ENCODE results near the gene ITCH.
"Not testable (repeated sequence)": the region's sequence is repeated elsewhere in the genome, so short reads cannot be mapped to it uniquely, and the experiment has no call there.

The ITCH gene

DNA sequence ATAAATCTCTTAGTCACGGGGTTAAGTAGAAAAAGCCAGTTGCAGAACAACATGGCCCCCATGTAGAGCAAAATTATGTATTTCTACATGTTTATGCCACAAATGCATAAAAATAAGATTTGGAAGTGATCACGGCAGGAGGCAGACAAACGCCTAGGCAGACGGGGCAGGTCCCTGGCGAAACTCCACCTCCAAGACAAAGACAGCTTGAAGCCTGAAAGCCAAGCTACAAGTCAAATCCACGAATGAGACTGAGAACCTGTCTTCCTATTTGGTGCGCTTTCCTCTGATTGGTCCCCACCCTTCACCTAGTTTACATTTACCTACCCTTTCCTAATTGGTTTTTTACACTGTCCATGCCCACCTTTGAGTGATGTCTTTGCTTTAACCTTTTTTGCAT lies 31.2 kb upstream of the ITCH start:
- Histone ChIP-seq H3K27me3 (ENCODE audit: control insufficient read depth, insufficient read depth, low read length) (no peaks in the 10 kb centered on the region), H3K4me3 (ENCODE audit: low read length) (no peak overlapping the region), H3K9me3 (replicated peaks; ENCODE audit: low read length) (no peaks in the 10 kb centered on the region), H3K9ac (ENCODE audit: low read depth, low read length) (no peak overlapping the region), H3K36me3 (ENCODE audit: insufficient read depth, low read length) (no peaks in the 10 kb centered on the region), H3K4me1 (ENCODE audit: control insufficient read depth, insufficient read depth, low read length) (peaks cover 6% of the 10 kb centered on the region), H3K4me2 (ENCODE audit: low read length) (no peak overlapping the region)

- Histone ChIP-seq H3K27me3 (ENCODE audit: control insufficient read depth, insufficient read depth, low read length) (no peaks in the 10 kb centered on the region), H3K4me2 (ENCODE audit: low read length) (no peak overlapping the region), H3K9ac (ENCODE audit: low read depth, low read length) (no peak overlapping the region), H3K4me3 (ENCODE audit: low read length) (no peak overlapping the region), H3K4me1 (ENCODE audit: control insufficient read depth, insufficient read depth, low read length) (peaks cover 6% of the 10 kb centered on the region), H3K36me3 (ENCODE audit: insufficient read depth, low read length) (no peaks in the 10 kb centered on the region), H3K9me3 (replicated peaks; ENCODE audit: low read length) (no peaks in the 10 kb centered on the region)
Observed at GRCh38 chr20:34332262-34332920, 30.7 kb upstream of the ITCH start.

DNA sequence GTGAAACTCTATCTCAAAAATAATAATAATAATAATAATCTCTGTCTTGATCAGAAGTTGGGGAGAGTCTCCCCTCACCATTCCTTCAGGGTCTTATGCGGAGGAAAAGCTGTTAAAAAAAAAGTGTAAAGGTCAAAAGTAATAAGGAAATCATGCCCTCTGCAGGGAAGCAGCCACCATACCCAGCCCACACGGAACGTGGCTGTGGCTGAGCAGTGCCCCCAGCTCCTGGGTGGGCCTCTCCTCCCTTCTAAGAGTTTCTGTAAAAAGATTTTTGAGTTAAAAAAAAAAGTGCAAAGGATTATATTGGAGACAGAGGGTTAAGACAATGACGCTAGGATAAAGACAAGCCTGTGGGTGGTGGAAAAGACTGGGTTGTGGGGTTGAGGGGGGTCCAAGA lies 29.3 kb upstream of the ITCH start:
- Histone ChIP-seq H3K9ac (ENCODE audit: low read depth, low read length) (no peak overlapping the region), H3K27me3 (ENCODE audit: control insufficient read depth, insufficient read depth, low read length) (no peaks in the 10 kb centered on the region), H3K9me3 (replicated peaks; ENCODE audit: low read length) (no peaks in the 10 kb centered on the region), H3K4me2 (ENCODE audit: low read length) (no peak overlapping the region), H3K4me3 (ENCODE audit: low read length) (no peak overlapping the region), H3K36me3 (ENCODE audit: insufficient read depth, low read length) (no peaks in the 10 kb centered on the region), H3K4me1 (ENCODE audit: control insufficient read depth, insufficient read depth, low read length) (peaks cover 6% of the 10 kb centered on the region)

- no peak overlapping the region for H3K9ac ChIP-seq (ENCODE audit: low read depth, low read length)
- no peak overlapping the region for H3K4me3 ChIP-seq (ENCODE audit: low read length)
- H3K36me3 ChIP-seq (ENCODE audit: insufficient read depth, low read length) = no peaks in the 10 kb centered on the region
Observed at GRCh38 chr20:34334654-34335407, 28.2 kb upstream of the ITCH start.

GRCh38 chr20:34337544-34337943 lies 25.5 kb upstream of the ITCH start:
- H3K9ac ChIP-seq (ENCODE audit: low read depth, low read length) = no peak overlapping the region
- H3K9me3 ChIP-seq (replicated peaks; ENCODE audit: low read length) = no peaks in the 10 kb centered on the region
- H3K4me1 ChIP-seq (ENCODE audit: control insufficient read depth, insufficient read depth, low read length) = peaks cover 6% of the 10 kb centered on the region
- H3K27me3 ChIP-seq (ENCODE audit: control insufficient read depth, insufficient read depth, low read length) = no peaks in the 10 kb centered on the region
- H3K4me2 ChIP-seq (ENCODE audit: low read length) = no peak overlapping the region
- no peaks in the 10 kb centered on the region for H3K36me3 ChIP-seq (ENCODE audit: insufficient read depth, low read length)
- no peak overlapping the region for H3K4me3 ChIP-seq (ENCODE audit: low read length)

More at GRCh38 chr20:34334654-34335407, 28.2 kb upstream of the ITCH start:
- H3K9me3 ChIP-seq (replicated peaks; ENCODE audit: low read length) = no peaks in the 10 kb centered on the region
- peaks cover 6% of the 10 kb centered on the region for H3K4me1 ChIP-seq (ENCODE audit: control insufficient read depth, insufficient read depth, low read length)
- H3K27me3 ChIP-seq (ENCODE audit: control insufficient read depth, insufficient read depth, low read length) = no peaks in the 10 kb centered on the region
- no peak overlapping the region for H3K4me2 ChIP-seq (ENCODE audit: low read length)

- Histone ChIP-seq H3K9me3 (replicated peaks; ENCODE audit: low read length) (no peaks in the 10 kb centered on the region), H3K27me3 (ENCODE audit: control insufficient read depth, insufficient read depth, low read length) (no peaks in the 10 kb centered on the region), H3K4me3 (ENCODE audit: low read length) (no peak overlapping the region), H3K36me3 (ENCODE audit: insufficient read depth, low read length) (no peaks in the 10 kb centered on the region), H3K4me2 (ENCODE audit: low read length) (no peak overlapping the region), H3K9ac (ENCODE audit: low read depth, low read length) (no peak overlapping the region), H3K4me1 (ENCODE audit: control insufficient read depth, insufficient read depth, low read length) (peaks cover 6% of the 10 kb centered on the region)
Observed at GRCh38 chr20:34337982-34338726, 24.9 kb upstream of the ITCH start.

DNA sequence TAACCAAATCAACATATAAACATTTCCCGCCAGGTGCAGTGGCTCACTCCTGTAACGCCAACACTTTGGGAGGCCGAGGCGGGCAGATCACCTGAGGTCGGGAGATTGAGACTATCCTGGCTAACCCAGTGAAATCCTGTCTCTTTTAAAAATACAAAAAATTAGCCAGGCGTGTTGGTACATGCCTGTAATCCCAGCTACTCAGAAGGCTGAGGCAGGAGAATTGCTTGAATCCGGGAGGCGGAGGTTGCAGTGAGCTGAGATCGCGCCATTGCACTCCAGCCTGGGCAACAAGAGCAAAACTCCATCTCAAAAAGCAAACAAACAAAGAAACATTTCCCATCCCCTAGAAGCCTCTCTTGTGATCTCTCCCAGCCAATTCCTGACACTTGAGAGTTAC lies 22.3 kb upstream of the ITCH start:
- not testable (repeated sequence) for H3K4me3 ChIP-seq (ENCODE audit: low read length); H3K9me3 ChIP-seq (replicated peaks; ENCODE audit: low read length); H3K4me2 ChIP-seq (ENCODE audit: low read length)

DNA sequence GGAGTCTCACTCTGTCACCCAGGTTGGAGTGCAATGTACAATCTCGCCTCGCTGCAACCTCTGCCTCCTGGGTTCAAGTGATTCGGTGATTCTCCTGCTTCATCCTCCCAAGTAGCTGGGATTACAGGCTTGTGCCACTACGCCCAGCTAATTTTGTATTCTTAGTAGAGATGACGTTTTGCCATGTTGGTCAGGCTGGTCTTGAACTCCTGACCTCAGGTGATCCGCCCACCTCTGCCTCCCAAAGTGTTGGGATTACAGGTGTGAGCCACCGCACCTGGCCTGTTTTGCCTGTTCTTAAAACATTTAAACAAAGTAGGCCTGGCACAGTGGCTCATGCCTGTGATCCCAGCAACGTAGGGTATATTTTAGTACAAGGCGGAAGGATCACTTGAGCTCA lies 21.9 kb upstream of the ITCH start:
- not testable (repeated sequence) for H3K9me3 ChIP-seq (replicated peaks; ENCODE audit: low read length); H3K36me3 ChIP-seq (ENCODE audit: insufficient read depth, low read length); H3K4me1 ChIP-seq (ENCODE audit: control insufficient read depth, insufficient read depth, low read length); H3K4me2 ChIP-seq (ENCODE audit: low read length); H3K27me3 ChIP-seq (ENCODE audit: control insufficient read depth, insufficient read depth, low read length); H3K9ac ChIP-seq (ENCODE audit: low read depth, low read length); H3K4me3 ChIP-seq (ENCODE audit: low read length)

More for the DNA sequence above, 22.3 kb upstream of the ITCH start:
- not testable (repeated sequence) for H3K9ac ChIP-seq (ENCODE audit: low read depth, low read length); H3K27me3 ChIP-seq (ENCODE audit: control insufficient read depth, insufficient read depth, low read length); H3K36me3 ChIP-seq (ENCODE audit: insufficient read depth, low read length); H3K4me1 ChIP-seq (ENCODE audit: control insufficient read depth, insufficient read depth, low read length)

DNA sequence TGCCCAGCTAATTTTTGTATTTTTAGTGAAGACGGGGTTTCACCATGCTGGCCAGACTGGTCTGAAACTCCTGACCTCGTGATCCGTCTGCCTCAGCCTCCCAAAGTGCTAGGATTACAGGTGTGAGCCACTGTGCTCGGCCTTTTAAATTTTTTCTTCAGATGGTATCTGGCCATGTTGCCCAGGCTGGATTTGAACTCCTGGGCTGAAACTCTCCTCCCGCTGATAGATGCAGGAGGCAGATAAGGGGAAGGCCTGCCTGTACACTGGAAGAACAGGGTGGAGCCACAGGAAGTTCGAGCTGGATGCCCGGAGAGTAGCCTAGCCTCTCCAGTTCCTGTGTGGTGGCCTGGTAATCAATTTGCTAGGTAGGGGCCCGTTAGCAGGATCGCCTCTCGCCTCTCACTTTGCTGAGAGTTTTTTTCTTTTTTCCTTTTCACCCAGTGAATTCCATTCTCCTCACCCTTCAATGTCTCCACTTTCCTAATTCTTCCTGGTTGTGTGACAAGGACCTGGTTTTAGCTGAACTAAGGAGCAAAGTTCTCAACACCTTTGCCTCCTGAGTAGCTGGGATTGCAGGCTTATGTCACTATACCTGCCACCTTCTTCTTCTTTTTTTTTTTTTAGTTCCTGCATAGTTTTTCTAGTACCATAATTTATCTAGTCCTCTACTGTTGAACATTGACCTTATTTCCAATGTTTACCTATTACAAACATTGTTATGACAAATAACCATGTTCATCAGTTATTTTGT lies 19.4 kb upstream of the ITCH start:
- no peaks in the 10 kb centered on the region for H3K9me3 ChIP-seq (replicated peaks; ENCODE audit: low read length)
- H3K27me3 ChIP-seq (ENCODE audit: control insufficient read depth, insufficient read depth, low read length) = no peaks in the 10 kb centered on the region
- H3K9ac ChIP-seq (ENCODE audit: low read depth, low read length) = no peak overlapping the region
- no peaks in the 10 kb centered on the region for H3K4me1 ChIP-seq (ENCODE audit: control insufficient read depth, insufficient read depth, low read length)
- H3K4me3 ChIP-seq (ENCODE audit: low read length) = no peak overlapping the region
- H3K4me2 ChIP-seq (ENCODE audit: low read length) = no peak overlapping the region
- no peaks in the 10 kb centered on the region for H3K36me3 ChIP-seq (ENCODE audit: insufficient read depth, low read length)

GRCh38 chr20:34344238-34344637 lies 18.8 kb upstream of the ITCH start:
- H3K36me3 ChIP-seq (ENCODE audit: insufficient read depth, low read length) = no peaks in the 10 kb centered on the region
- peaks cover 5% of the 10 kb centered on the region for H3K4me1 ChIP-seq (ENCODE audit: control insufficient read depth, insufficient read depth, low read length)
- no peak overlapping the region for H3K4me2 ChIP-seq (ENCODE audit: low read length)
- H3K9ac ChIP-seq (ENCODE audit: low read depth, low read length) = no peak overlapping the region
- H3K4me3 ChIP-seq (ENCODE audit: low read length) = no peak overlapping the region
- H3K9me3 ChIP-seq (replicated peaks; ENCODE audit: low read length) = no peaks in the 10 kb centered on the region
- H3K27me3 ChIP-seq (ENCODE audit: control insufficient read depth, insufficient read depth, low read length) = no peaks in the 10 kb centered on the region

GRCh38 chr20:34345402-34345736 lies 17.7 kb upstream of the ITCH start:
- Histone ChIP-seq H3K4me2 (ENCODE audit: low read length) (no peak overlapping the region), H3K9ac (ENCODE audit: low read depth, low read length) (no peak overlapping the region), H3K27me3 (ENCODE audit: control insufficient read depth, insufficient read depth, low read length) (no peaks in the 10 kb centered on the region), H3K36me3 (ENCODE audit: insufficient read depth, low read length) (no peaks in the 10 kb centered on the region), H3K4me3 (ENCODE audit: low read length) (no peak overlapping the region), H3K4me1 (ENCODE audit: control insufficient read depth, insufficient read depth, low read length) (peaks cover 10% of the 10 kb centered on the region), H3K9me3 (replicated peaks; ENCODE audit: low read length) (no peaks in the 10 kb centered on the region)
